Neuron (in vitro differentiated cells): ENCODE results near the gene UPK3A.
"Not testable (repeated sequence)": the region's sequence is repeated elsewhere in the genome, so short reads cannot be mapped to it uniquely, and the experiment has no call there.

ENCODE experiments used
- H2AFZ ChIP-seq: one replicate; pipeline ENCODE4 v1.6.1; 2013; ENCODE audit warnings: low read depth, mild to moderate bottlenecking, inconsistent platforms, low read length, moderate library complexity
- H3K27me3 ChIP-seq: one replicate; pipeline ENCODE4 v1.6.1; 2013; ENCODE audit warnings: low read length; ENCODE audit not compliant: insufficient read depth
- H3K36me3 ChIP-seq: one replicate; pipeline ENCODE4 v1.6.1; 2013; ENCODE audit warnings: low read length; ENCODE audit not compliant: insufficient read depth
- H3K4me1 ChIP-seq: one replicate; pipeline ENCODE4 v1.6.1; 2013; ENCODE audit warnings: low read length; ENCODE audit not compliant: insufficient read depth
- H3K4me3 ChIP-seq: 2 replicates; pipeline ENCODE4 v1.5.1; 2013; ENCODE audit warnings: mild to moderate bottlenecking, low read length, moderate library complexity
- H3K9me3 ChIP-seq: one replicate; pipeline ENCODE4 v1.6.1; 2013; ENCODE audit warnings: low read length

Gene UPK3A

DNA sequence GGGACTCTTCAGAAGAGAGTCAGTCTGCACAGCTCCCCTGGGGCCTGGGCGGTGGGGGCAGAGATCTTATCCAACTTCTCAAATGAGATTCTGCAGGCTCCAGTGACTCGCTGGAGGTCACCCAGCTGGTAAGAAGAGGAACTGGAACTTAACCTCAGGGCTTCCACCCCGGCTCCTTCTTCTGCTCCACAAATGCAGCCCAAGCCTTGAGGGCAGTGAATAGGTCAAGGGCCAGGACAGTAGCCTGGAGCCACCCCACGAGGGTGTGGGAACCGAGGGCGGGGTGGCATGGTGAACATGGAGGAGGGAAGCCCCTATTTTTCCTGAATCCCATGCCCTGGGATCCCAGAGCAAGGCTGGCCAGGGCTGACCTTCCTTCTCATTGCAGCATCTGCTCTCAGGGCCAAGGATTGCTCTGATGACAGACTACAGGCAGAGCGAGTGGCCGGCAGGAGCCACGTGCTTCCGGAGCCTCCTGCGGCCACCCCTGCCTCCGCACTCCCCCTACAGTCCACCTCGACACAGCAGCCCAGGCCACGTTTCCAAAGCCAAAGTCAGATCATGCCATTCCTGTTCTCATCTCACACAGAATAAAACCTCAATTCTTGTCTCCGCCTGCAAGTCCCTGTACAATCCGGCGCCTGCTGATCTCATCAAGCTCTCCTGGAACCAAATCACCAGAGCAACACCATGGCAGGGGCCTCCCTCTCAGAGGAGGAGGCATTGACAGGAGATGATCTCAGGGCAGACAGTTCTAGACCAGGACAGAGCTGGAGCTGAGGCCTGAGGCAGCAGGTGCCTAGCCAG, 21.1 kb upstream of the UPK3A start:
- no peak overlapping the region for H3K4me3 ChIP-seq
- peaks cover 3% of the 10 kb centered on the region for H3K27me3 ChIP-seq
- no peaks in the 10 kb centered on the region for H3K9me3 ChIP-seq
- peaks cover 12% of the 10 kb centered on the region for H3K4me1 ChIP-seq
- peak overlapping the region; percentile 7 for H2AFZ ChIP-seq
- H3K36me3 ChIP-seq, result no peaks in the 10 kb centered on the region

DNA sequence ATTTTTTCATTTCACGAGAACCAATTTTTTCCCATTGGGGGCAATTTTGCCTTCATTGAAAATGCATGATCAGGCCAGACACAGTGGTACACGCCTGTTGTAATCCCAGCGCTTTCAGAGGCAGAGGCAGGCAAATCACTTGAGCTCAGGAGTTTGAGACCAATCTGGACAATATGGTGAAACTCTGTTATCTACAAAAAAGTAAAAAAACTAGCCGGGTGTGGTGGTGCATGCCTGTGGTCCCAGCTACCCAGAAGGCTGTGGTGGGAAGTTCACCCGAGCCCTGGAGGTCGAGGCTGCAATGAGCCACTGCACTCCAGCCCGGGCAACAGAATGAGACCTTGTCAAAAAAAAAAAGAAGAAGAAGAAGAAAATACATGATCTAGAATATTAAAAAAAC, 19.2 kb upstream of the UPK3A start:
- H3K27me3 ChIP-seq, result peaks cover 11% of the 10 kb centered on the region
- no peaks in the 10 kb centered on the region for H3K9me3 ChIP-seq
- no peaks in the 10 kb centered on the region for H3K36me3 ChIP-seq
- no peak overlapping the region for H2AFZ ChIP-seq
- H3K4me3 ChIP-seq, result no peak overlapping the region
- H3K4me1 ChIP-seq, result peaks cover 18% of the 10 kb centered on the region

DNA sequence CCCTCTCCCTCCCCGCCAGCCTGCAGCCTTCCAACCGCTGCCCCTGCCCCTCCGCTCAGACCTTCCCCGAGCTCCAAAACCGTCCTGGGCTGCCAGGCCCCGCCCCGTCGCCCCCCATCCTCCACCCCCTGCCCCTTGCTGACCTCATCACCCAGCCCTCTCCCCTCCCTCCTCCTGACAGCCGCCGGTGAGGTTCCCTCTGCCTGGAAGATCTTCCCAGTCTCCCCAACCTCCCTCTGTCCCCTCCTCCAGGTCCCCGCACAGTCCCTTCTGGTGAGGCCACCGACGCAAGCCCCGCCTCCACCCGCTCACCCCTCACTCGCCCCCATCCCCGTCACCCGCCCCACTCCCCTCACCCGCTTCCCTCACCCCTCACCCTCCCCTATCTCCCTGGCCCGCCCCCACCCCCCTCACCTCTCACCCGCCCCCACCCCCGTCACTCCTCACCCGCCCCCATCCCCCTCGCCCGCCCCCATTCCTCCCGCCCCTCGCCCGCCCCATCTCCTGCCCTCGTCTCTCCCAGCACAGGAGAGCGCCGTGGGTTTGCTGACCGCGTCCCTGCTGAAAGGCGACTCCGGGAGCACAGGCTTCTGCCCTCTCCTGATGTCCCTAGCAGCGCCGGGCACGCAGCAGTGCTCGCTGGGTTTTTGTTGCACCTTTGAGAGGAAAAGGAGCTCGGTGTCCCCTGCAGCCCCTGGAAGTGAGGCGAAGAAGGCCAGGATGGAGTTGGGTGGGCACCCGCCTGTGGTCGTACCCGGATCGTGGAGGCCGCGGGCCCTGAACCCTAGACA, 16.4 kb upstream of the UPK3A start:
- no peaks in the 10 kb centered on the region for H3K36me3 ChIP-seq
- peak overlapping the region; percentile 61 for H3K4me3 ChIP-seq
- H3K9me3 ChIP-seq, result no peaks in the 10 kb centered on the region

GRCh38 chr22:45268958-45269844, 15.5 kb upstream of the UPK3A start:
- Histone ChIP-seq H3K4me3 (peak overlapping the region; percentile 61), H3K4me1 (peaks cover 6% of the 10 kb centered on the region), H3K36me3 (no peaks in the 10 kb centered on the region), H3K27me3 (peaks cover 15% of the 10 kb centered on the region), H3K9me3 (no peaks in the 10 kb centered on the region), H2AFZ (peak overlapping the region; percentile 91)

More for the DNA sequence above, 16.4 kb upstream of the UPK3A start:
- H3K4me1 ChIP-seq, result peaks cover 12% of the 10 kb centered on the region
- H2AFZ ChIP-seq, result peak overlapping the region; percentile 91
- peaks cover 15% of the 10 kb centered on the region for H3K27me3 ChIP-seq

DNA sequence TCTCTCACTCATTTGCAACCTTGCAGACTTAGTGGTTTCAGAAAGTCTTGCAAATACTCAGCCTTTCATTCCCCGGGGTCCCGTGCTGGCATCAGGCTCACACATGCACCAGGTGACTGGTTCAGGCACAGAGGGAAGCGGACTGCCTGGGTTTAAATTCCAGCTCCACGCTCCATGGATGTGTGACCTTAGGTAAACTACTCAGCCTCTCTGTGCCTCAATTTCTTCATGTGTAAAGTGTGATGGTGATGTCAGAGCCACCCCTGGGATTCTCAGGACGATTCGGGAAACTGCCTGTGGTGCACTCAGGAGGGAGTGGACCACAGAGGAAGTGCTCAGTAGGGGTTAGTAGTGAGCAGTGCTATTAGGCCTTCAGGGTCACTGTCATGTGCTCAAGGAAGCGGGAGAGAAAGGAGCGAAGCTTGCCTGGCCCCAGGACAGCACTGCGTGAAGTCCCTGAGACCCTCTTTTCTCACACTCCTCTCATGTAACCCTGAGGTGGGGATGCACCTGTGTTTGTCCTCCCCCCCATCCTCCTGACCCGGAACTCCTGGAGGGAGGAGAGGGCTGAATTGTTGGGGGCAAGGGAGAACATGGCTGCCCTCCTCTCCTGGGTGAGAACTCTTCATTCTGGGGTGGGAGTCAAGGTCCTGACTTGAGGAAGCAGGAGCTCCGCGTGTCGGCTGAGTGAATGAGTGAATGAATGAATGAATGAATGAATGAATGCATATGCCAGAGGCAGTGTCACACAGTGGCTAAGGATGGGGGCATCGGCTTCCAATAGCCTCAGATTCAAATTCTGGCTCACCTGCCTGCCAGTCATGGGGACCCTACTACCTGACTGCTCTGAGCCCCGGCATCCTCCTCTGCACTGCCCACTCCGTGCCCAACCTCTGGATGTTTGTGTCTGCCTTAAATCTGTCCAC, 14.4 kb upstream of the UPK3A start:
- H2AFZ ChIP-seq, result no peak overlapping the region
- H3K4me1 ChIP-seq, result peaks cover 6% of the 10 kb centered on the region
- no peaks in the 10 kb centered on the region for H3K36me3 ChIP-seq
- peaks cover 17% of the 10 kb centered on the region for H3K27me3 ChIP-seq
- no peak overlapping the region for H3K4me3 ChIP-seq
- no peaks in the 10 kb centered on the region for H3K9me3 ChIP-seq

DNA sequence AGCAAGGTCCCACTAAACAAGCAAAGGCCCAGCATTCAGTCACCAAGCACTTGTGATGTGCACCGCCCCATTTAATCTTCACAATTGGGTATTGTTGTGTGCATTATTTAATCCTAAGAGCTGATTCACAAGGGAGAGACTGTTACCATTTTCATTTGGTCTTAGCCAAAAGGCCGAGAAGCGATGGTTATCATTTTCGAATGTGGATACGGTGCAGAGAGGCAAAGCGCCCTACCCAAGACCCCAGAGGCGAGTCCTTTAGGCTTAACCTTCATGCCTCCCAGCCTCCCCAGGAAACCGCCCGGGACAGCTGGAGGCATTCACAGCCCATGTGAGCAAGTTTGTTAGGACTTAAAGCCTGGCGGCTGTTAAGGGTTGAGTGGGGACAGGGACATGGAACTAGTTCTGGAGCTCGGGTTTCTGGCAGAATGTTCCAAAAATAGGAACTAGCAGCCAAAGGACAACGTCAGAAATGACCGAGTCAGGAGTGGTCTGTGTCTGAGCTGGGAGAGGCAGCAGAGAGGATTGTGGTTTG, 13.0 kb upstream of the UPK3A start:
- Histone ChIP-seq H2AFZ (no peak overlapping the region), H3K36me3 (no peaks in the 10 kb centered on the region), H3K27me3 (peaks cover 18% of the 10 kb centered on the region), H3K4me1 (peaks cover 6% of the 10 kb centered on the region), H3K9me3 (no peaks in the 10 kb centered on the region), H3K4me3 (no peak overlapping the region)

DNA sequence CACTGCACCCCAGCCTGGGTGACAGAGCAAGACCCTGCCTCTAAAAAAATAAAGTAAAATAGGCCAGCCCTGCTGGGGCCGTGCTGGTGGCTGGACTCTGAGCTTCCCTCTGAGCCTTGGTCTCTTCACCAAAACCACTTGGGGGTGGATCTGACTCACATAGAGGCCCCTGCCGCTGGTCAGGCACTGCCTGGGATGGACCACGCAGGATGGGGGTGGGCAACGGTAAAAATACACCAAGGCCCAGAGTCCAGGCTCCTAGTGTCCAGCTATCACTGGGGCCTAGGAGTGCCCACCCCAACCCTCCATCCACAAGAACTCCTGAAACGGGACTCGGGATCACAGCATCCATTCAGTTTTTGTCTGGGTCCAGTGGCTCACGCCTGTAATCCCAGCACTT, 12.3 kb upstream of the UPK3A start:
- Histone ChIP-seq H3K4me3 (no peak overlapping the region), H3K9me3 (no peaks in the 10 kb centered on the region), H3K4me1 (peaks cover 6% of the 10 kb centered on the region), H3K27me3 (peaks cover 18% of the 10 kb centered on the region), H3K36me3 (no peaks in the 10 kb centered on the region), H2AFZ (no peak overlapping the region)

DNA sequence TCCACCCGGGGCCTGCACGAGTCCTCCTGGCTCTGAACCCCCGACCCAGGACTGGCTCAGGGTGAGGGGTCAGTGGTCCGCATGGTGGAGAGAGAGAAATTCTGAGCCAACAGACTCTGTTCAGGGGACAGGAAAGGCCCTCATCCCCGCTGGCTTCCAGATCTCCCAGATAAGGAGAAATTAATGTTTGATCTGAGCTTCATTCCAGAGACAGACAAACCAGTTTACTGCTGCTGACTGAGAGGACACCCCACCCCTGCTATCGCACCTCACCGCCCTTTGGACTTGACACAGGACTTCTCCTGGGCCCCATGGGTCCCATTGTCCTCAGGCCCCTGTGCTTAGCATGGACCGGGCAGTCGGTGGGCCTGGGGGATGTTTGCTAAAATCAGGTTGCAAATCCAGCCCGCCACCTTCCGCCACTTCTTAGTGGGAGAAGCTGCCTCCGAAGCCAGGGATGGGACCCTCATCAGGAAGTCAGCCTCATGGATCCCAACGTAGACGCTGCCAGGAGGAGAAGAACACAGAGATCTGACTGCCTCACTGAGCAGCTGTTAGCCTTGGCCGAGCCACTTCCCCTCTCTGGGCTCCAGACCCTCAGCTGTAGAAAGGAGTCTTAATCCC, 11.2 kb upstream of the UPK3A start:
- Histone ChIP-seq H3K4me1 (peaks cover 6% of the 10 kb centered on the region), H3K9me3 (no peaks in the 10 kb centered on the region), H3K4me3 (no peak overlapping the region), H3K27me3 (peaks cover 18% of the 10 kb centered on the region), H2AFZ (no peak overlapping the region), H3K36me3 (no peaks in the 10 kb centered on the region)

DNA sequence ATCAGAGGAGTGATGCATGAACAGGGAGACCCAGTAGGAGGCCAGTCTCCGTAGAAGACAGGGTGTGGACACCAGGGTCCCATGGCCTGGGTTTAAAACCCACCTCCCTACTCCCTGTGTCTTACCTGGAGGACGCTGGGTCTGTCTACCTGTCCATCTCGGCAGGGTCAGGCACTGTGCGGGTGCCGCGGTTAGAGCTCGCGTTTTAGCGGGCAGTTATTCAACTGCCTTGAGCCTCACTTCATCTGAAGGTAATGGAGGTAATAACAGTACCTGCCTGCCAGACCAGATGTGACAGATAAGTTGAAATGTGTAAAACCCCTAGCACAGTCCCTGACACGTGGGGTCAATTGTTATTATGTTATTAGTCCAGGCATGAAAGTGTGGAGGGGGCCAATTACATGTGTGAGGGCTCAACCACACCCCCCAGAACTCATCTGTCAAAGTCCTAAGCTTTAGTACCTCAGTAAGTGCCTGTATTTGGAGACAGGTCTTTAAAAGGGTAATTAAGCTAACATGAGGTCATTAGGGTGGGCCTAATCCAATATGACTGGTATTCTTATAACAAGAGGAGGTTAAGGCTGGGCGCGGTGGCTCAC, 8.1 kb upstream of the UPK3A start:
- H3K36me3 ChIP-seq, result no peaks in the 10 kb centered on the region

DNA sequence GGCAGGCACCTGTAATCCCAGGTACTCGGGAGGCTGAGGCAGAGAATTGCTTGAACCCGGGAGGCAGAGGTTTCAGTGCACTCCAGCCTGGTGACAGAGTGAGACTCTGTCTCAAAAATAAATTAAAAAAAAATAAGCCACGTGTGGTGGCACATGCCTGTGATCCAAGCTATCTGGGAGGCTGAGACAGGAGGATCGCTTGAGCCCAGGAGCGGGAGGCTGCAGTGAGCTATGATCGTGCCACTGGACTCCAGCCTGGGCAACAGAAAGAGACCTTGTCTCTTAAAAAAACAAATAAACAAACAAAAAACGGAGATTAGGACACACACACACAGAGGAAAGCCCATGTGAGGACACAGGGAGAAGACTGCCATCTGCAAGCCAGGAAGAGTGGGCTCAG, 7.0 kb upstream of the UPK3A start:
- H2AFZ ChIP-seq, H3K9me3 ChIP-seq: not testable (repeated sequence)
- H3K27me3 ChIP-seq, result peaks cover 10% of the 10 kb centered on the region

More for the DNA sequence above, 8.1 kb upstream of the UPK3A start:
- H2AFZ ChIP-seq, result no peak overlapping the region
- H3K9me3 ChIP-seq, result no peaks in the 10 kb centered on the region
- H3K4me1 ChIP-seq, result peaks cover 4% of the 10 kb centered on the region
- H3K27me3 ChIP-seq, result peaks cover 6% of the 10 kb centered on the region
- no peak overlapping the region for H3K4me3 ChIP-seq

DNA sequence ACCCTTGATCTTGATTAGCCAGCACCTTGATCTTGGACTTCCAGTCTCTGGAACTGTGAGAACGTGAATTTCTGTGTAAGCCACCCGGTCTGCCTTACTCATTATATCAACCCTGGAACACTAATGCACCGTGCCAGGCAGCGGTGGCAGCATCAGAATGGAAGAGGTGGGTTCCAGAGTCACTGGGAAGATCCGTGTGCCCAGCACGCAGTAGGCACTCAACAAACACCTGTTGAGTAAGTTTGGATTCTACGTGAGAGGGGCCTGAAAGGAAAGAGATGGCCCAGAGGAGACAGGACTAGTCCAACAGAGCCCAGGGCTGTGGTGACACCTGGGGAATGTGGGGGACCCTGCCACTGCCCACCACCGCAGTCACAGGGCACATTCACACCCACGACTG, 6.6 kb upstream of the UPK3A start:
- Histone ChIP-seq H3K36me3 (no peaks in the 10 kb centered on the region), H3K4me3 (no peak overlapping the region), H3K4me1 (peaks cover 4% of the 10 kb centered on the region), H2AFZ (no peak overlapping the region), H3K27me3 (peaks cover 11% of the 10 kb centered on the region), H3K9me3 (no peaks in the 10 kb centered on the region)

More for the DNA sequence above, 7.0 kb upstream of the UPK3A start:
- not testable (repeated sequence) for H3K4me3 ChIP-seq, H3K36me3 ChIP-seq, H3K4me1 ChIP-seq
